Activated gamma-delta T cell treated with anti-CD3 and anti-CD28 coated beads, Interleukin-2, amount 50 U/mL, for 16 hours (primary cell): ENCODE data around the gene GRIK4.

Experiments
- DNase-seq: peaks from one replicate; pipeline ENCODE4 v3.0.0-alpha.2; 2020; ENCODE audit warnings: low read depth

The GRIK4 gene

DNA sequence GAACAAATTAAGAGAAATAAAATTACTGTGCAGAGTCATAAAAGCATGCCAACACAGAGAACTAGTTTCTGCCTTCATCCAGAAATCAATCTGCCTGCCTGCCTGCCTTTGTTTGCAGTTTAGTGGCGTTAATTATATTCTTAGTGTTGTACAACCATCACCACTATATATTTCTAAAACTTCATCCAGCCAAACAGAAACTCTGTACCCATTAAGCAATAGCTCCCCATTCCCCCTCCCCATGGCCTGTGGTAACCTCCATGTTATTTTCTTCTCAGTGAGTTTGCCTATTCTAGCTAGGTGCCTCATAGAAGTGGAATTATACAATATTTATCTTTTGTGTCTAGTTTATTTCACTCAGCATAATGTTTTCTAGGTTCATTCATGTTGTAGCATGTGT is 329.1 kb downstream of the GRIK4 start:
- DNase-seq: no peak

GRCh38 chr11:120841074-120841473 is 329.5 kb downstream of the GRIK4 start:
- DNase-seq: no peak

DNA sequence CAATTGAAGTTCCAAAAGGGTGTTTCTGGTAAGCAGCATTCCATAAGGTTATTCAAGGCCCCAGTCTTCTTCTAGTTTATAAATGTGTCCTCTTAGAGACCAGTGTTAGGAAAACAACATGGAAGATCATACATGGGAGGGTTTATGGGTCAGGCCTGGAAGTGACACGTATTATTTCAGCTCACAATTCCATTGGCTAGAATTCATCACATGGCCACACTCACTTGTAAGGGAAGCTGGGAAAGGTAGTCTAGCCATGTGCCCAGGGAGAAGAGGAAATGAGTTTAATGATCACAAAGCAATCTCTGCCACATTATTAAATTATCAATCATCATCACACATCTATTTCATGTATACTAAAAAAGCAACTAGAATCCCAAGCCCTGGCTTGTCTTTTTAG is 330.6 kb downstream of the GRIK4 start:
- no peak for DNase-seq

- no peak for DNase-seq
These were observed 341.9 kb downstream of the GRIK4 start for GRCh38 chr11:120853435-120853834.

DNA sequence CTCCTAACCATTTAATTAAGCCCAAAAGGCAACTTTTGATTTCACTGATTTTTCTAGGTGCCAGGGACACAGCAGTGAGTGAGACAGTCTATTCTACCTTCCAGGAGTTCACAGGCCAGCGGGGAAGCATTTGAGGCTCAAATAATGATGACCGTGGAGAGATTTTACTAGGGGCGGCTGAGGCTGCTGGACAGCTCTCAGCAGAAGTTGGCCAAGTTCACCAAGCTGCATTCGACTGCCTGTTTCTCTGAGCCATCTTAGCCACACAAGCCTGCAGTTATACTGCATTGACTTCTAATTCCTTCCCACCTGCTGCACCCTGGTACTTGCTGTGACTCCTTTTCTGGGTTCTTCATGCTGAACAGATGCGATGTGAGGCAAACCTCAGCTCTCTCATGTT is 343.4 kb downstream of the GRIK4 start:
- no peak for DNase-seq

GRCh38 chr11:120857508-120857907 is 346.0 kb downstream of the GRIK4 start:
- no peak for DNase-seq

DNA sequence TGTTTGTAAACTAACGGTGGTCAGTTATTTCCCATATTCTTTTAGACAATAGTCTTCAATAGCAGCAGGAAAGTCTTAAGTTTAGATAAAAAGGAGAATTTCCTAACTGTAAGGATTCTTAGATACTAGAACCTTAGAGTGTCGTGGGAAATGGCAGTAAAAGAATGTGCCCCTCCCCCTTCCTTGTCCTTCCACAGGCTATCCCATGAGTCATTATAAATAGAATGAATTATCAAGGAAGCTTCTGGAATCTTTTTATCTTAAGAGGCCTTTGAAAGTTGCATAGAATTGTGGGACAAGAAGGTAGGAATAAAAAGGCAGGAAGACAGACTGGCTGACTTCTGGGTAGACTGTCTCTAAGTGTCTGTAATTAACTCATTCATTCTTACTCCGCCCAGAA is 347.2 kb downstream of the GRIK4 start:
- no peak for DNase-seq

GRCh38 chr11:120859552-120860295 is 348.2 kb downstream of the GRIK4 start:
- DNase-seq: no peak

- DNase-seq: no peak
These were observed 351.8 kb downstream of the GRIK4 start for GRCh38 chr11:120863359-120863758.

DNA sequence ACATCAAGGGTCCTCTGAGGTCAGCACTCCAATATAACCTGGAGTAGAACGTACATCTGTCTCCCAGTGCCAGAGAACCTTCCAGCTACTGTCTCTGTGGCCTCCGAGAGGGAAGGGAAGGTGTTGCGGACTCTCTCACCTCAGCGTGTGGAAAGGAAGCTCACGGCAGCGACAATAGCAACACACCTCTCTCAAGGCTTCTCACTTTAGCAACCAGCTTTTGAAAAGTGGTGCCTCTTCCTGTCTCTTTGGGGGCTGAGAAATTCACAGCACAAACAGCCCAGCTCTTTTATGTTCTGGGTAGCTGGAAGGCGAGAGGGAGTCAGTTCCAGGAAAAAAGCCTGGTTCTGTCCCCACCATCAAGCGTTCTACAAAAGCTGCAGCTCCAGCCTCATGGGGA is 355.5 kb downstream of the GRIK4 start:
- no peak for DNase-seq

GRCh38 chr11:120867531-120867930 is 356.0 kb downstream of the GRIK4 start:
- no peak for DNase-seq

GRCh38 chr11:120867988-120868387 is 356.4 kb downstream of the GRIK4 start:
- no peak for DNase-seq

- DNase-seq: no peak
These were observed 357.5 kb downstream of the GRIK4 start for GRCh38 chr11:120869097-120869496.

- no peak for DNase-seq
These were observed 358.0 kb downstream of the GRIK4 start for GRCh38 chr11:120869516-120870011.

DNA sequence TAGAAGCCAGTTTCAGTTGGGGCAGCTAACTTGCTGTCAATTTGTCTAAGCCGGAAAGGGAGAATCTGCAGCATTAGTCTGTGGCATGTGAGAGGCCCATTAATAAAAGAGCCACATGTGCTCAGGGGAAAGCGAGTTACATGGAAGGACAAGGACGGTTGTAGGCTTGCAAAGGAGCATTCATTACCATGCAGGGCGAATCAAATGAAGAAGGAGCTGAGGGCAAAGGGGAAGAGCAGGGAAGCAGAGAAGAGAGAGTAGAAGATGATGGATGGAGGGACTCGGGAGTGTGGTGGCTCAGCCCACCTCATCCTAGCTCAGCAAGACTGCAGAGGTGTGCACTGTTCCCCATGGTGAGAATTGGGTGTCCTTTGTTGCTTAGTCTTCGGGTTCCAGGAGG is 359.6 kb downstream of the GRIK4 start:
- no peak for DNase-seq

DNA sequence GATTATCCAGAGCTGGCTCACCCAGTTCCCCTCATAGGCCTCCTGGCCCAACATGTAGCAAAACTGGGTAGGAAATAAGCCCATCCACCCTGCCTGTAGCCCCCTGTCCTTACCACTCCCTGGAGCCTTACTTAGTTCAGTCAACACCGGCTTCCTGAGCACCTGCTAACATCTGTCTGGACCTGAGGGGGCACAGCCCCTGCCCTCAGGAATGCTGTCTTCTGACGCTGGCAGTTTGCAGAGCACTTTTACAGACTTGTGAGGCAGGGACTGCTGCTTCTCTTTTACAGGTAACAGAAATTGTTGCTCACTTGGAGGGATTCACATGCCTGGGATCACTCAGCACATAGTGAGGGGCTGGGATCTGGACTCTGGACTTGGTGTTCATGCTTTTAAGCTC is 360.4 kb downstream of the GRIK4 start:
- DNase-seq: no peak

- no peak for DNase-seq
These were observed 362.6 kb downstream of the GRIK4 start for GRCh38 chr11:120873966-120874735.

GRCh38 chr11:120875986-120876385 is 364.4 kb downstream of the GRIK4 start:
- no peak for DNase-seq

- no peak for DNase-seq
These were observed 366.3 kb downstream of the GRIK4 start for GRCh38 chr11:120877746-120878365.

DNA sequence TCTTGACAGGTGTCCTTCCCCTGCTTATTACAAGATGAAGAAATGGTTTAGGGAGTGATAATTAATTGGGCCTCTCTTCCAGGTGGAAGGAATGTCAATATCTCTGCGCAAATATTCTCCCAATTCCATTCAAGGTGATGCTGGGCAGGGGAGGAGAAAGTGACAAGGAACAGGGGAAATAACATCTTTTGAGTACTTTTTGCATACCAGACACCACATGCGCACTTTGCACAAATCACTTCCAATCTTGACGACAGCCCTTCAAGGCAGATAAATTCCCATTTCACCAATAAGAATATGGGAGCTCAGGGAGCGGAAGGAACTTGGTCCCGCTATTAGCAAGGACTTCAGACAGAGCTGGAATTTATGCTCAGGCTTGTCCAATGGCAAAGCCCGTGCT is 367.2 kb downstream of the GRIK4 start:
- no peak for DNase-seq

DNA sequence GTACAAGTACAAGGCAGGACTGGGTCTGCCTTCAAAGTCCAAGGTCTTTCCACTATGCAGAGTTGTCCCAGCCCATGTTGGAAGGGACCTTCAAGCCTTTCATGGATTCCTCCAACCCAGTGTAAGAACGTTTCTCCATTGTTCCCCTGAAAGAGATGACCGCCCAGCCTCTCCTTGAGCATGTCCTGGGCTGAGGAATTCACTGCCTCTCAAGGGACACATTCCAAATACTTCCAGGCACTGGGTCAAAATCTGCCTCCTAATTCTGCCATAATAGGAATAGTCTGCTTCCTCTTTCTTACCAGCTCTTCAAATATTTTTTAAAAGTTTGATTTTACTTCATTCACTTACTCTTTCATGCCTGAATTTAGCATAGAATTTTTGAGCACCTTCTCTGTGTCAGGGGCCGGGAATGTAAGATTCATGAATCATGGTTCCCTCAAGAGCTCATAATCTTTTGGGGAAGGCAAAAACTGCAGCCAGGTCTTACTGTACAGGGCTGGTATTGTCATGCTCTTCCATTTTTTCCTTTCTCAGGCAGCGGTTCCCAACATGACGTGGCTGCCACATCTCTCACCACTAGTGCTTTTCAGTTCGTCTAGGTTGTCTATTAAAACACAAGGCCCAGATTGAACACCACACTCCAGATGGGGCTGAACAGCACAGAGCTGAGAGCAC is 369.1 kb downstream of the GRIK4 start:
- DNase-seq: no peak

DNA sequence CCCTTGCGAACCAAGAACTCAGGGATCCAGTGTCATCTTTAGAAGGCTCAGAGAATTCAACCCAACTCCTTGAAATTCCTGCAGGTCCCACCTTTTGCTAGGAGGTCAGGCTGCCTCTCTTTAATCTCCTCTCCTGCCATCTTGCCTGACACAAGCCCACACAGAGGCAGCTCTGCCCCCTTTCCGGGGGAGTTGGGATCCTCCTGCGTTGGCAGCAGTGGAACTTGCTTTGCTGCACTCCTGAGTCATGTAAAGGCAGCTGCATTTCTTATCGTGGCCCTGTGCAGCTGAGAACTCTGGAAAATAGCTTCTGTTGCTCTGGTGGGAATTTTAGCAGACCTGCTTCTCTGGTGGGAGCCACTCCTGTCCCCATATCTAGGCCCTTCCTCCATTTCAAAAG is 370.0 kb downstream of the GRIK4 start:
- no peak for DNase-seq
